ENCODE results near the gene GBGT1.

- no peak for TF ChIP-seq POLR2AphosphoS5 (IDR thresholded peaks at IDR 0.05)
- TF ChIP-seq, protein P1, sequence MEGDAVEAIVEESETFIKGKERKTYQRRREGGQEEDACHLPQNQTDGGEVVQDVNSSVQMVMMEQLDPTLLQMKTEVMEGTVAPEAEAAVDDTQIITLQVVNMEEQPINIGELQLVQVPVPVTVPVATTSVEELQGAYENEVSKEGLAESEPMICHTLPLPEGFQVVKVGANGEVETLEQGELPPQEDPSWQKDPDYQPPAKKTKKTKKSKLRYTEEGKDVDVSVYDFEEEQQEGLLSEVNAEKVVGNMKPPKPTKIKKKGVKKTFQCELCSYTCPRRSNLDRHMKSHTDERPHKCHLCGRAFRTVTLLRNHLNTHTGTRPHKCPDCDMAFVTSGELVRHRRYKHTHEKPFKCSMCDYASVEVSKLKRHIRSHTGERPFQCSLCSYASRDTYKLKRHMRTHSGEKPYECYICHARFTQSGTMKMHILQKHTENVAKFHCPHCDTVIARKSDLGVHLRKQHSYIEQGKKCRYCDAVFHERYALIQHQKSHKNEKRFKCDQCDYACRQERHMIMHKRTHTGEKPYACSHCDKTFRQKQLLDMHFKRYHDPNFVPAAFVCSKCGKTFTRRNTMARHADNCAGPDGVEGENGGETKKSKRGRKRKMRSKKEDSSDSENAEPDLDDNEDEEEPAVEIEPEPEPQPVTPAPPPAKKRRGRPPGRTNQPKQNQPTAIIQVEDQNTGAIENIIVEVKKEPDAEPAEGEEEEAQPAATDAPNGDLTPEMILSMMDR (IDR thresholded peaks at IDR 0.05 in 8 of 11, conservative IDR thresholded peaks at IDR 0.05 in 3 of 11), result no peak
- no peak for TF ChIP-seq POLR2A (IDR thresholded peaks at IDR 0.05)
These were observed 23.9 kb upstream of the GBGT1 start for GRCh38 chr9:133187561-133188005.

Data from spleen (tissue), 7 donors.